ENCODE results near the gene HMSD. TPM values are rescaled to one million over a fixed set of nuclear protein-coding genes. Genes with fewer than 3 reads are reported as not detected.

HMSD gene
- 0.29 and 1.5 TPM in 2 replicates for total RNA-seq

GRCh38 chr18:63949068-63949737 lies at the start of gene HMSD:
Gene HMSD, plus strand, starts transcription at chr18:63949301. Its CDS starts 4,155 bp downstream, at chr18:63953456.
- H3K4me3 ChIP-seq (ENCODE audit: low read depth, low read length): peak within 1 kb of the TSS; percentile 53
- no peak for DNase-seq (ENCODE audit: low read depth)
- TF ChIP-seq, protein P1, sequence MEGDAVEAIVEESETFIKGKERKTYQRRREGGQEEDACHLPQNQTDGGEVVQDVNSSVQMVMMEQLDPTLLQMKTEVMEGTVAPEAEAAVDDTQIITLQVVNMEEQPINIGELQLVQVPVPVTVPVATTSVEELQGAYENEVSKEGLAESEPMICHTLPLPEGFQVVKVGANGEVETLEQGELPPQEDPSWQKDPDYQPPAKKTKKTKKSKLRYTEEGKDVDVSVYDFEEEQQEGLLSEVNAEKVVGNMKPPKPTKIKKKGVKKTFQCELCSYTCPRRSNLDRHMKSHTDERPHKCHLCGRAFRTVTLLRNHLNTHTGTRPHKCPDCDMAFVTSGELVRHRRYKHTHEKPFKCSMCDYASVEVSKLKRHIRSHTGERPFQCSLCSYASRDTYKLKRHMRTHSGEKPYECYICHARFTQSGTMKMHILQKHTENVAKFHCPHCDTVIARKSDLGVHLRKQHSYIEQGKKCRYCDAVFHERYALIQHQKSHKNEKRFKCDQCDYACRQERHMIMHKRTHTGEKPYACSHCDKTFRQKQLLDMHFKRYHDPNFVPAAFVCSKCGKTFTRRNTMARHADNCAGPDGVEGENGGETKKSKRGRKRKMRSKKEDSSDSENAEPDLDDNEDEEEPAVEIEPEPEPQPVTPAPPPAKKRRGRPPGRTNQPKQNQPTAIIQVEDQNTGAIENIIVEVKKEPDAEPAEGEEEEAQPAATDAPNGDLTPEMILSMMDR (conservative IDR thresholded peaks at IDR 0.05; ENCODE audit: low read depth, low read length): peak; percentile 53

GRCh38 chr18:63903851-63904570 lies 45.1 kb upstream of the HMSD start:
- H3K4me3 ChIP-seq (ENCODE audit: low read depth, low read length): no peak overlapping the region
- DNase-seq (ENCODE audit: low read depth): no peak
- TF ChIP-seq, protein P1 (conservative IDR thresholded peaks at IDR 0.05; ENCODE audit: low read depth, low read length): no peak

GRCh38 chr18:63904694-63905093 lies 44.4 kb upstream of the HMSD start:
- no peak for DNase-seq (ENCODE audit: low read depth)
- no peak overlapping the region for H3K4me3 ChIP-seq (ENCODE audit: low read depth, low read length)
- TF ChIP-seq, protein P1 (conservative IDR thresholded peaks at IDR 0.05; ENCODE audit: low read depth, low read length): no peak

DNA sequence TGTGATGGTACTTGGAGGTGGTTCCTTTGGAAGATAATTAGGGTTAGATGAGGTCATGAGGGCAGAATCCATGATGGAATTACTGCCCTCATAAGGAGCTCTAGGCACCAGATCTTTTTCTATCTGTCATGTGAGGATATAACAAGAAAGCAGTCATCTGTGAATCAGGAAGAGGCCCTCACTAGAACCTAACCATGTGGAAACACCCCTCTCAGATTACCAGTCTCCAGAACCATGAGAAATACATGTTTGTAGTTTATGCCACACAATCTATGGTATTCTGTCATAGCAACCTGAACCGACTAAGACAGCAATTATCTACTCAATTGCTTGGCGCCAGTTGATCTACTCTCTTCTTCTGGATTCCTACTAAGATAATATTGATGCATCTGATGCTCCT lies 43.7 kb upstream of the HMSD start:
- TF ChIP-seq, protein P1 (conservative IDR thresholded peaks at IDR 0.05; ENCODE audit: low read depth, low read length): no peak
- no peak for DNase-seq (ENCODE audit: low read depth)
- no peak overlapping the region for H3K4me3 ChIP-seq (ENCODE audit: low read depth, low read length)

DNA sequence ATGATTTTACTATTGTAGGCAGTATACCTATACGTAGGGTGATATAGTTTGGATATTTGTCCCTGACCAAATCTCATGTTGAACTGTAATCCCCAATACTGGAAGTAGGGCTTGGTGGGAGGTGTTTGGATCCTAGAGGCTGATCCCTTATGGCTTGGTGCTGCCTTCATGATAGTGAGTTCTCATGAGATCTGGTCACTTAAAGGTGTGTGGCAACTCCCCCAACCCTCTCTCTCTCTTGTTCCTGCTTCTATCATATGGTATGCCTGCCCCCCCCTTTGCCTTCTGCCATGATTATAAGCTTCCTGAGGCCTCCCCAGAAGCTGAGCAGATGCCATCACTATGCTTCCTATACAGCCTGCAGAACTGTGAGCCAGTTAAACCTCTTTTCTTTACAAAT lies 43.0 kb upstream of the HMSD start:
- H3K4me3 ChIP-seq (ENCODE audit: low read depth, low read length): no peak overlapping the region
- TF ChIP-seq, protein P1 (conservative IDR thresholded peaks at IDR 0.05; ENCODE audit: low read depth, low read length): no peak
- no peak for DNase-seq (ENCODE audit: low read depth)

- no peak within 1 kb of the TSS for H3K4me3 ChIP-seq (ENCODE audit: low read depth, low read length)
- no peak for DNase-seq (ENCODE audit: low read depth)
- TF ChIP-seq, protein P1 (conservative IDR thresholded peaks at IDR 0.05; ENCODE audit: low read depth, low read length): no peak
These were observed 41.4 kb upstream of the HMSD start, which contains the start of gene SERPINB10 for GRCh38 chr18:63907664-63908063. Gene SERPINB10, plus strand, starts transcription at chr18:63907958. Its CDS starts 7,553 bp downstream, at chr18:63915511.

Measured in epithelial cell of proximal tubule (primary cell).